ENCODE measurements around the gene CASZ1. TPM values are rescaled to one million over a fixed set of nuclear protein-coding genes. Genes with fewer than 3 reads are reported as not detected.

CASZ1 gene
- total RNA-seq, 1 donor, result under 0.01 TPM

DNA sequence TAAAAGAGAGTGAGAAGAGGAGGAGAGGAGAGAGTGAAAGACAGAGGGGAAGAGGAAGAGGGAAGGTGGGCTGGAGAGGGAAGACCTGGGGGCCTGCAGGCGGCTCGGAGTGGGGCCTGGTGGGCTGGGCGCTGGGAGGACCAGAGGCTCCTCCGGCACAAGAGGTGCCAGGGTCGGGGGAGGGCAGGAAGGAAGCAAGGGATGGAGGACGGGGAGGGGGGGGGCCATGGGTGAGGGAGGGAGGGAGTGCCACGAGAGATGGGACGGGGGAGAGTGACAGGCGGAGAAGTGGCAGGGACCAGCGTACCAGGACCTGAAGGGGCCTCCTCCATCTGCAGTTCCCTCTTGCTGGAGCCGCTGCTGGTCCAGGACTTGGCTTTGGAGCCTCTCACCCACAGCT is 87.7 kb downstream of the CASZ1 start:
- TF ChIP-seq, protein P1, sequence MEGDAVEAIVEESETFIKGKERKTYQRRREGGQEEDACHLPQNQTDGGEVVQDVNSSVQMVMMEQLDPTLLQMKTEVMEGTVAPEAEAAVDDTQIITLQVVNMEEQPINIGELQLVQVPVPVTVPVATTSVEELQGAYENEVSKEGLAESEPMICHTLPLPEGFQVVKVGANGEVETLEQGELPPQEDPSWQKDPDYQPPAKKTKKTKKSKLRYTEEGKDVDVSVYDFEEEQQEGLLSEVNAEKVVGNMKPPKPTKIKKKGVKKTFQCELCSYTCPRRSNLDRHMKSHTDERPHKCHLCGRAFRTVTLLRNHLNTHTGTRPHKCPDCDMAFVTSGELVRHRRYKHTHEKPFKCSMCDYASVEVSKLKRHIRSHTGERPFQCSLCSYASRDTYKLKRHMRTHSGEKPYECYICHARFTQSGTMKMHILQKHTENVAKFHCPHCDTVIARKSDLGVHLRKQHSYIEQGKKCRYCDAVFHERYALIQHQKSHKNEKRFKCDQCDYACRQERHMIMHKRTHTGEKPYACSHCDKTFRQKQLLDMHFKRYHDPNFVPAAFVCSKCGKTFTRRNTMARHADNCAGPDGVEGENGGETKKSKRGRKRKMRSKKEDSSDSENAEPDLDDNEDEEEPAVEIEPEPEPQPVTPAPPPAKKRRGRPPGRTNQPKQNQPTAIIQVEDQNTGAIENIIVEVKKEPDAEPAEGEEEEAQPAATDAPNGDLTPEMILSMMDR (IDR thresholded peaks at IDR 0.05; ENCODE audit: insufficient read depth, low read depth, low read length), result no peak
- no peak for DNase-seq (ENCODE audit: low read depth)
- H3K4me3 ChIP-seq (ENCODE audit: low read depth, low read length), result no peak overlapping the region

DNA sequence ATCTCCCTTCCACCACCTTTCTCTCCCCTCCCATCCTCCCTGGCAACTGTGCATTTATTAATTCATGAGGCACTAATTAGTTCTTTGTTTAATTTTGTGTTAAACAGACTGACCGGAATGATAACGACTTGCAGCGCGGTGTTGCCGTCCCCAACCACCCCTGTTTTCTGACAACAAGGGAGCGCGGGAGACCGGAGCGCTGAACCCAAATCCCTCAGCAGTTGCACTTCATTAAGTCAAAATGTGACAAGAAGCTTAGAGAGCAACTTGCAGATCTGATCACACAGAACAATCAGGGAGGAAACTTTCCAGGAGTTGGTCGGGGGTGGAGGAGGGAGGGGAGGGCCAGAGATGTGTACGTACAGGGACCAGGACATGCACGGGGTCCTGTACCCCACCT is 89.2 kb downstream of the CASZ1 start:
- DNase-seq (ENCODE audit: low read depth), result no peak
- no peak overlapping the region for H3K4me3 ChIP-seq (ENCODE audit: low read depth, low read length)
- TF ChIP-seq, protein P1 (IDR thresholded peaks at IDR 0.05; ENCODE audit: insufficient read depth, low read depth, low read length), result no peak

DNA sequence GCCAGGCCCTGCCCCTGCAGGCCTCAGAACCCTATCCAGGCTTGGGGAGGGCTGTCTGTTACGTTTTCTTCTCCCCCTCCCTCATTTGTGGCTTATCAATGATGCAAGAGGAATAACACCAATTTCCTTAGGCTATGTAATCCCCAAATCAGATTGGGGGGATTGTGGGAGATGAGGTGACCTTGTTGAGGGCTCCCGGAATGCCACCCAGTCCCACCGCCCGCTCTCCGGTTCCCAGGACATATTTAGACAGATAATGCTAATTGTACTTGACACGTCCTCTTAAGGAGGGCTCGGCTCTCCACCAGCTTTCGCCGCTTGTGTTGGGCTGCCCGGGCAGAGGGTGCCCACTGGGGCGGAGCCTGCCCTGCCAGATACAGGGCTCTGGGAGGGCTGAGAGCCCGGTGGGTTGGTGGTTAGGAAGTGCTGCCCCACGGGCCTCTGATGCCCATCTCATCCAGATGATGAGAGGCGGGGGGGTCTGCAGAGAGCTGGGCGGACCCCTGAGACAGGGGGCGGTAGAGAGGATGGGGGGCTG is 90.0 kb downstream of the CASZ1 start:
- TF ChIP-seq, protein P1 (IDR thresholded peaks at IDR 0.05; ENCODE audit: insufficient read depth, low read depth, low read length), result no peak
- no peak for DNase-seq (ENCODE audit: low read depth)
- H3K4me3 ChIP-seq (ENCODE audit: low read depth, low read length), result no peak overlapping the region

DNA sequence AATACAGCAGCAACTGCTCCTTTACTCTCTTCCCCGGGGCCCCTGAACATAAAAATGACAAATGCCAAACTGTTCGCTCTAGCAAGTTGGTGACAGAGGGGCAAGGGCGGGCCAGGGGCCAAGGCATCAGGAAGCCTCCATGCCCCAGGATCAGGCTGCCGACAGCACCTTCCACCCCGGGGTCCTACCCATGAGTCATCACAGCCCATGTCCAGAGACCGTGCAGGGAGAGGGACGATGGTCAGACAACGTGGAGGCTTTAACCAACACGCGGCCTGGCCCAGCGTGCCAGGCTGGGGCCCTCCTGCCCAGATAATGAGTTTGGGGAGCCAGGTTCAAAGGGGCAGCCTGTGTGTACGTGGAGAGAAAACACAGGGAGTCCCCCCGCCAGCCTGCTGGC is 90.5 kb downstream of the CASZ1 start:
- no peak overlapping the region for H3K4me3 ChIP-seq (ENCODE audit: low read depth, low read length)
- TF ChIP-seq, protein P1 (IDR thresholded peaks at IDR 0.05; ENCODE audit: insufficient read depth, low read depth, low read length), result no peak
- DNase-seq (ENCODE audit: low read depth), result no peak

DNA sequence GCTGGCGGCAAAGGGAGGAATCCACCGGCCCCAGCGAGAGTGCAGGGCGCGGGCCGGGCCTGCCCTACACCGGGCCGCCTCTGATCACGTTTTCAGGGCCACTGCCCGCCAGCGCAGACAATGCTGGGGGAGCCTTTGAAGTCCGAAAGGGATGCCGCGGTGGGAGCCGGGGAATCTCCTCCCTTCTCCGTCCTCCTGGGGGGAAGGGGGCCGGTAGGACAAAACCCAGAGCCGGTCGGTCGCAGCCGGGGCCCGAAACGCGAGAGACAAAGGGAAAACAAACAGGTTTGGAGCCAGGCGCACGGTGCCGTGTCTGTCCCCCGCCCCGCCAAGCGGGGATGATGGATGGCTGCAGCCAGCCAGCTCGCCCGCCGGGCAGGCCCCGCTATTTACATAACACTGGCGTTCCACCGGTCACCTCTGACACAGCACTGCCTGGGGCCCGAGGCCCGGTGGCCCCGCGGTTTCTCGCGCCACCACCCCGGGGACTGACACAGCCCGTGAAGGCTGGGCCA is 92.0 kb downstream of the CASZ1 start:
- TF ChIP-seq, protein P1 (IDR thresholded peaks at IDR 0.05; ENCODE audit: insufficient read depth, low read depth, low read length), result no peak
- H3K4me3 ChIP-seq (ENCODE audit: low read depth, low read length), result no peak overlapping the region
- no peak for DNase-seq (ENCODE audit: low read depth)

DNA sequence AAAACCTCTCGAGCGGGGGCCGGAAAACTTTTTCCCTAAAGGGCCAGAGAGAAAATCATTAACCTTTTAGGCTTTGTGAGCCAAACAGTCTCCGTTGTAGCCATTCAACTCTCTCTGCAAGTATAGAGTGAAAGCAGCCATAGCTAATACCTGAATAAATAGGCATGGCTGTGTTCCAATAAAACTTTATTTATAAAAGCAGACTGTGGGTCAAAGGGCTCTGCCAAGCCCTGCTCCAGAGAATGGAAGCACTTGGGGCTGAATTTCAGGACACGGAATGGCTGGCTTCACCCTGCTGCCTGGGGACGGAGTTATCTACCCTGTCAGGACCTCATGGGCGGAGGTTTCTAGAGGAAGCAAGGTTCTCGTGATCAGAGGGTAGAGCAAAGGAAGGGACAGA is 92.7 kb downstream of the CASZ1 start:
- no peak overlapping the region for H3K4me3 ChIP-seq (ENCODE audit: low read depth, low read length)
- no peak for DNase-seq (ENCODE audit: low read depth)
- TF ChIP-seq, protein P1 (IDR thresholded peaks at IDR 0.05; ENCODE audit: insufficient read depth, low read depth, low read length), result no peak

DNA sequence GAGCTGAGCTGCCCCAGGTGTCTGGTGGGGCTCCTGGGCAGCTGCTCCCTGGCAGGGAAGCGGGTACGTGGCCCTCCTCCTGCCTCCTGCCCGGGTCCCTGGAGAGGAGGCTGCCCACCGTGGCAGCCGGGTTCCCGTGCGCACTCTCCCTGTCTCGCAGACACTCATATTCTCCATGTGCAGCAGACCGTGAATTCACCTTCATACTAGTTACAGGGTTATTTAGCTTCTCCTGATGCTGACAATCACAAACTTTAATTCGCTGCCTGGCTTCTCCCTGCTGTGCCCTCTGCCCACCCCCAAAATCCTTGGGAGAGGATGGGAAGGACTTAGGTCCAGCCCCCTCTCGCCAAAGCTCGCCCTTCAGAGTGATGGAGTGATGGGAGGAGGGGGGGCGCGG is 95.3 kb downstream of the CASZ1 start:
- H3K4me3 ChIP-seq (ENCODE audit: low read depth, low read length), result no peak overlapping the region
- TF ChIP-seq, protein P1 (IDR thresholded peaks at IDR 0.05; ENCODE audit: insufficient read depth, low read depth, low read length), result no peak
- no peak for DNase-seq (ENCODE audit: low read depth)

All from fibroblast of villous mesenchyme (primary cell).